Large intestine (tissue), 3 donors: ENCODE data around the gene GIMAP8. TPM values are rescaled to one million over a fixed set of nuclear protein-coding genes. Genes with fewer than 3 reads are reported as not detected.
A peak's percentile ranks its signal among the peaks of the same experiment; 100 is the strongest.

Experiments
- DNase-seq, 2 donors: peaks; one replicate each; pipeline versions ENCODE4 v3.0.0 to v3.0.0-alpha.2; 2013
- H3K27ac ChIP-seq: one replicate; pipeline ENCODE4 v1.5.1; 2013; ENCODE audit warnings: low read length
- H3K27me3 ChIP-seq: 2 replicates; pipeline ENCODE4 v1.6.1; 2013; ENCODE audit warnings: low read length; ENCODE audit not compliant: control insufficient read depth, insufficient read depth
- H3K36me3 ChIP-seq: 2 replicates; pipeline ENCODE4 v1.6.1; 2013; ENCODE audit warnings: low read length; ENCODE audit not compliant: control insufficient read depth, insufficient read depth
- H3K4me1 ChIP-seq: one replicate; pipeline ENCODE4 v1.6.1; 2013; ENCODE audit warnings: low read length; ENCODE audit not compliant: control insufficient read depth, insufficient read depth
- H3K4me3 ChIP-seq: one replicate; pipeline ENCODE4 v1.5.1; 2013; ENCODE audit warnings: low read length
- H3K9me3 ChIP-seq: one replicate; pipeline ENCODE4 v1.6.1; 2013; ENCODE audit warnings: mild to moderate bottlenecking, low read depth, low read length, moderate library complexity; ENCODE audit not compliant: control insufficient read depth
- WGBS: methylation state at CpG from one replicate; pipeline ENCODE4 v1.1.5; 2013; ENCODE audit warnings: low lambda C conversion rate; ENCODE audit not compliant: insufficient coverage; 5-methylcytosine and 5-hydroxymethylcytosine counted together
- polyA plus RNA-seq: library from polyadenylated mRNA; unstranded; fragments of 120-200 nt; gene quantifications from one replicate; pipeline ENCODE4 v1.2.1, GENCODE V29; 2013

GIMAP8 gene
- polyA plus RNA-seq, 1 donor: 6.3 TPM

GRCh38 chr7:150412016-150412415 lies 38.4 kb upstream of the GIMAP8 start:
- Histone ChIP-seq H3K27me3 (no peaks in the 10 kb centered on the region), H3K36me3 (peaks cover 22% of the 10 kb centered on the region), H3K4me1 (peaks cover 3% of the 10 kb centered on the region), H3K27ac (no peak overlapping the region), H3K9me3 (peaks cover 4% of the 10 kb centered on the region), H3K4me3 (no peak overlapping the region)
- WGBS: no CpG with 5 or more reads among the region's 11 CpGs
- DNase-seq: no peak

GRCh38 chr7:150412518-150413488 lies 37.6 kb upstream of the GIMAP8 start:
- WGBS: 80% methylated on average over 1 of the region's 37 CpGs
- Histone ChIP-seq H3K4me3 (no peak overlapping the region), H3K9me3 (no peaks in the 10 kb centered on the region), H3K36me3 (peaks cover 22% of the 10 kb centered on the region), H3K27me3 (no peaks in the 10 kb centered on the region), H3K27ac (no peak overlapping the region), H3K4me1 (no peaks in the 10 kb centered on the region)
- no peak for DNase-seq

DNA sequence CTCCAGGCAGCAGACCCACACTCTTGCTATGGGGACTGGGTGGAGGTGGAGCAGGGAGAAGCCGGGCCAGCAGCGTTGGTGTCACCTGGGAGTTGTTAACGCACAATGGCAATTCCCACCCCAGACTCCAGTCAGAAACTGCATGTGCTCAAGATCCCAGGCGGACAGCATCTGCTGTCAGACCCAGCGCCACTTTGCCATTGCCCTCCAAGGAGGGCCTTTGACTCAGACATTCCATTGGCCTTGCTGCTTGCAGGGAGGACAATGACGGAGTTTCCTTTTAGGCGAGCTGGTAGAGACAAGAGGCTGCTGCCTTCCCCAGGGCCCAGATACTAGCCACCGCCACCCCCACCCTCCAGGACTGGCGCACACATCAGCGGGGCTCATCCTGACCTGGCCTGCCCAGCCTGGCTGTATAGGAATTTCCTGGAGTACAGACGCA lies 36.8 kb upstream of the GIMAP8 start:
- no peaks in the 10 kb centered on the region for H3K4me1 ChIP-seq
- WGBS: no CpG with 5 or more reads among the region's 11 CpGs
- peaks cover 22% of the 10 kb centered on the region for H3K36me3 ChIP-seq

DNA sequence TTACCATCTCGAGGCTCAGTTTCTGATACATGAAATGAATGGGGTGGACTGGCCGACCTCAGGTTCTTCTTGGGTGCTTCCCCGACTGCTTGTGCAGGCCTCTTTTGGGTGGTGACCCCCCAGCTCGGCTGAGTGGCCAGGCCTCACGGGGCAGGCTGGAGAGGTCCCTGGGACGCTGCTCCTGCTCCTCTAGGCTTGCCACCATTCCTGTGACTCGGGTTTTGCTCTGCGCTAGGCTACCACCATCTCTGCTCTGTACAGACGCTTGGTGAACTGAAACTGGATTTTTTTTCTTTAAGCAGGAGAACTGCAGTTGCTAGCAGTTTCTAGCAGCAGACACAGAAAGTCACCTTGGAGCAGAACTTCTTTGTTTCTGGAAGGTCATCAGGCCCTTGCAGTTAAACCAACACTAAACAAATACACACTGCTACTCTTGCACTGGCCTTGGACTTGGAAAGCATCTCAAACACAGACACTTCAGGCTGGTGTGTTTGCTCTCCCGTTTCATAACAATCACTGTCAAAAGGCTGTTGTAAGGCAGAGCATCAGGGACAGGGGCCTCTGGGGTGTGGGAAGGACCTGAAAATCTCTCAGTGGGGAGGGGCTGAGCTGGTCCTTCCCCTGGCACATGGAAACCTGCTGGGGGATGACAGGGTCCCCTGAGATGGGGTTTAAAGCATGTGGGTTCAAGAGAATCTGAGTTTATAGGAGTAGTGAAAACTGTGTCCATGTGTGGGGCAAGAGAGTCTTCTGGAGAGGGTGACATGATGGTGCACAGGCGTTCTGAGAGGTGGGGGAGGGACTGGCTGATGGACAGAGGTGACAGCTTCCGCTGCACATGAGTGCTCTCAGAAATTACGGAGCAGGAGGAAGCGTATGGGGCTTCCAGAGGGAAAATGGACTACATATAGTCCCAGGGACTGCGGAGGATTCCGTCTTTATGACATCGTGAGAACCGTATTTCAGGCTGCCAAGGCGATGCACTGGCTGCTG lies 35.0 kb upstream of the GIMAP8 start:
- no peaks in the 10 kb centered on the region for H3K9me3 ChIP-seq
- WGBS: no CpG with 5 or more reads among the region's 19 CpGs
- DNase-seq: peak in 1 of 2 donors; percentile 11
- H3K27me3 ChIP-seq: no peaks in the 10 kb centered on the region
- peaks cover 12% of the 10 kb centered on the region for H3K36me3 ChIP-seq
- no peaks in the 10 kb centered on the region for H3K4me1 ChIP-seq
- no peak overlapping the region for H3K4me3 ChIP-seq
- no peak overlapping the region for H3K27ac ChIP-seq

More for the DNA sequence above, 36.8 kb upstream of the GIMAP8 start:
- Histone ChIP-seq H3K4me3 (no peak overlapping the region), H3K27me3 (no peaks in the 10 kb centered on the region), H3K9me3 (no peaks in the 10 kb centered on the region), H3K27ac (no peak overlapping the region)
- DNase-seq: no peak

GRCh38 chr7:150417239-150417638 lies 33.2 kb upstream of the GIMAP8 start:
- Histone ChIP-seq H3K9me3 (no peaks in the 10 kb centered on the region), H3K27ac (no peak overlapping the region), H3K4me1 (no peaks in the 10 kb centered on the region), H3K27me3 (no peaks in the 10 kb centered on the region), H3K4me3 (no peak overlapping the region), H3K36me3 (no peaks in the 10 kb centered on the region)
- no peak for DNase-seq
- WGBS: no CpG with 5 or more reads among the region's 10 CpGs

DNA sequence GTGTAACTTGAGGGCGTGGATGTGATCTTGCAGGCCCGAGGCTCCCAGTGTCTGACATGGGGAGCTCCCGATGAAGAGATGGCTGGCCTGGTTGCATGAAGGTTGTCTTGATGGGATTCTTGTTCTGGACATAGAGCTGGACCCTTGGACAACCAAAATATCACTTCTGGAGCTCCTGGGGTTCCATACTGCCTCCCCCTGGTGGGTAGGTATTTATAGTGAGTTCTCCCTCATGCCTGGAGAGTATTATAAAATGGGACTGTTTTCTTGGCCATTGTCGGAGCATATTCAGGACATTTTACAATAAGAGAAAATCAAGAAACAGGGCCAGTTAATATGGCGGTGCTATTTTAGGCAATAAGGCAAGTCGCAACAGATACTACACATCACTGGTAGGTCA lies 32.6 kb upstream of the GIMAP8 start:
- Histone ChIP-seq H3K27me3 (no peaks in the 10 kb centered on the region), H3K9me3 (no peaks in the 10 kb centered on the region), H3K4me1 (no peaks in the 10 kb centered on the region), H3K4me3 (no peak overlapping the region), H3K27ac (no peak overlapping the region), H3K36me3 (no peaks in the 10 kb centered on the region)
- no peak for DNase-seq
- 100% methylated on average over 2 of the region's 6 CpGs for WGBS

DNA sequence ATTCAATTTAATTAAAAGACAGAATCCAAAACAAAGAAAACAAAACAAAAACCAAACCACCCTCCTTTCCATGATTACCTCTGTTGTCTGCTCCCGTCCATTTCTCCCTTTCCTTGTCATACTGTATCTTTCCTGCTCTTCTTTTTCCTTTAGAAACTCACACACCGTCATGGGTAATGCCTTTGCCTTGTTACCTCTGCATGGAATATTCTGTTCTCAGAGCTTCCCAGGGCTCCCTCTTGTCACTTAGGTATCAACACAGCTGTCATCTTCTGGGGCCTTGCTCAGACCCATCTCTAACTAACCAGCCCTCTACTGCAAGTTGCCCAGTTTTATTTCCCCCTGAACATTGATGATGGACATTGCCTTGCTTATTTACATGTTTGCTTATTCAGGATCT lies 30.2 kb upstream of the GIMAP8 start:
- WGBS: 90% methylated on average over 2 of the region's 2 CpGs
- Histone ChIP-seq H3K9me3 (no peaks in the 10 kb centered on the region), H3K36me3 (no peaks in the 10 kb centered on the region), H3K27ac (no peak overlapping the region), H3K4me1 (no peaks in the 10 kb centered on the region), H3K4me3 (no peak overlapping the region), H3K27me3 (no peaks in the 10 kb centered on the region)
- DNase-seq: no peak

- no peak overlapping the region for H3K4me3 ChIP-seq
- no peaks in the 10 kb centered on the region for H3K27me3 ChIP-seq
- 3% methylated on average over 9 of the region's 27 CpGs for WGBS
- H3K4me1 ChIP-seq: no peaks in the 10 kb centered on the region
- H3K9me3 ChIP-seq: no peaks in the 10 kb centered on the region
- peak; percentile 59 to 76 for DNase-seq
- H3K27ac ChIP-seq: no peak overlapping the region
- no peaks in the 10 kb centered on the region for H3K36me3 ChIP-seq
Observed at GRCh38 chr7:150420987-150421674, 29.3 kb upstream of the GIMAP8 start.

DNA sequence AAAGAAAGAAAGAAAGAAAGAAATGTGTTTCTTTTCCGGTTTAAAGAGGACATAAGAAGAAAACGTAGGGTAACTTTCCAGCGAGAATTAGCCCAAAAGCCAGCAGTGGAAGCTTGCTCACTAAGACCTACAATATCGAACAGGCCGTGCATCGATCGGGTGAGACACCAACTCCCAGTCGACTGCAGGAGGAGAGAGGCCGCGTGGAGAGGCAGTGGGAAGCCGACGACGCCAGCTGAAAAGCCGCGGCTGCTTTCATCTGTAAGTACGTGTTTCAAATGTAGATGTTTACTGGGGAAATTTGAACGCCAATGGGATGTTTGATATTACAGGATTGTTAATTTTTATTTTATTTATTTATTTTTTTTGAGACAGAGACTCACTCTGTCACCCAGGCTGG lies 28.6 kb upstream of the GIMAP8 start:
- no peaks in the 10 kb centered on the region for H3K9me3 ChIP-seq
- no peak for DNase-seq
- H3K4me3 ChIP-seq: no peak overlapping the region
- no peaks in the 10 kb centered on the region for H3K4me1 ChIP-seq
- 86% methylated on average over 4 of the region's 17 CpGs for WGBS
- no peaks in the 10 kb centered on the region for H3K27me3 ChIP-seq
- no peaks in the 10 kb centered on the region for H3K36me3 ChIP-seq
- no peak overlapping the region for H3K27ac ChIP-seq

GRCh38 chr7:150425670-150426069 lies 24.8 kb upstream of the GIMAP8 start:
- Histone ChIP-seq H3K4me3 (no peak overlapping the region), H3K27me3 (no peaks in the 10 kb centered on the region), H3K36me3 (no peaks in the 10 kb centered on the region), H3K4me1 (no peaks in the 10 kb centered on the region), H3K27ac (no peak overlapping the region), H3K9me3 (no peaks in the 10 kb centered on the region)
- WGBS: 33% methylated on average over 1 of the region's 4 CpGs
- no peak for DNase-seq
